Fibroblast of the aortic adventitia (primary cell): ENCODE results near the gene OGFOD2. TPM values are rescaled to one million over a fixed set of nuclear protein-coding genes. Genes with fewer than 3 reads are reported as not detected.

Source experiments
- DNase-seq: peaks from one replicate; pipeline ENCODE4 v3.0.0-alpha.2; 2010; ENCODE audit warnings: low read depth
- H3K4me3 ChIP-seq: 2 replicates; pipeline ENCODE4 v1.5.1; 2011; ENCODE audit warnings: low read depth, mild to moderate bottlenecking, control low read depth, low read length, moderate library complexity
- CTCF ChIP-seq: IDR thresholded peaks from 2 replicates; pipeline ENCODE4 v1.5.1; 2011; ENCODE audit warnings: mild to moderate bottlenecking, low read length, control low read depth, inconsistent platforms; ENCODE audit not compliant: insufficient read depth
- total RNA-seq: library from RNA; depleted of rRNA; stranded (reverse); fragments of >200 nt; gene quantifications from 2 replicates; pipeline ENCODE4 v1.2.3, GENCODE V29; 2012; ENCODE audit warnings: low replicate concordance

Gene OGFOD2
- total RNA-seq, 1 donor: 10.3 TPM

- TF ChIP-seq CTCF: no peak
- no peak overlapping the region for H3K4me3 ChIP-seq
- no peak for DNase-seq
These were observed 30.1 kb upstream of the OGFOD2 start for GRCh38 chr12:122944605-122945592.

- DNase-seq: peak; percentile 99
- no peak overlapping the region for H3K4me3 ChIP-seq
- peak; percentile 61 for TF ChIP-seq CTCF
These were observed 28.2 kb upstream of the OGFOD2 start for GRCh38 chr12:122946690-122947341.

GRCh38 chr12:122947352-122947792, 27.7 kb upstream of the OGFOD2 start:
- no peak for DNase-seq
- H3K4me3 ChIP-seq: no peak overlapping the region
- TF ChIP-seq CTCF: no peak

GRCh38 chr12:122948605-122949004, 26.4 kb upstream of the OGFOD2 start:
- no peak overlapping the region for H3K4me3 ChIP-seq
- TF ChIP-seq CTCF: no peak
- DNase-seq: no peak

GRCh38 chr12:122949405-122949804, 25.6 kb upstream of the OGFOD2 start:
- no peak overlapping the region for H3K4me3 ChIP-seq
- no peak for DNase-seq
- no peak for TF ChIP-seq CTCF

- no peak overlapping the region for H3K4me3 ChIP-seq
- no peak for TF ChIP-seq CTCF
- no peak for DNase-seq
These were observed 25.0 kb upstream of the OGFOD2 start for GRCh38 chr12:122949816-122950675.
